GM06990 (cell line): ENCODE measurements around the gene APOD.
"Not testable (repeated sequence)": the region's sequence is repeated elsewhere in the genome, so short reads cannot be mapped to it uniquely, and the experiment has no call there.

Source experiments
- DNase-seq: peaks from one replicate; pipeline ENCODE4 v3.0.0-alpha.2; 2011; ENCODE audit not compliant: insufficient read length; ENCODE audit errors: extremely low read depth
- H3K27me3 ChIP-seq: replicated peaks from 2 replicates; pipeline ENCODE4 v1.6.0; 2011; ENCODE audit warnings: low read length; ENCODE audit not compliant: control insufficient read depth, insufficient read depth
- H3K36me3 ChIP-seq: 2 replicates; pipeline ENCODE4 v1.5.1; 2011; ENCODE audit warnings: low read length; ENCODE audit not compliant: control insufficient read depth, insufficient read depth
- H3K4me3 ChIP-seq: replicated peaks from 2 replicates; pipeline ENCODE4 v1.5.1; 2011; ENCODE audit warnings: low read depth, mild to moderate bottlenecking, control low read depth, low read length
- CTCF ChIP-seq: IDR thresholded peaks from 2 replicates; pipeline ENCODE4 v1.5.1; 2011; ENCODE audit warnings: low read length, control low read depth, mild to moderate bottlenecking, inconsistent platforms; ENCODE audit not compliant: insufficient read depth, poor library complexity, severe bottlenecking

APOD gene

GRCh38 chr3:195623217-195623965, 39.7 kb upstream of the APOD start:
- H3K36me3 ChIP-seq, H3K4me3 ChIP-seq, DNase-seq, H3K27me3 ChIP-seq: not testable (repeated sequence)

DNA sequence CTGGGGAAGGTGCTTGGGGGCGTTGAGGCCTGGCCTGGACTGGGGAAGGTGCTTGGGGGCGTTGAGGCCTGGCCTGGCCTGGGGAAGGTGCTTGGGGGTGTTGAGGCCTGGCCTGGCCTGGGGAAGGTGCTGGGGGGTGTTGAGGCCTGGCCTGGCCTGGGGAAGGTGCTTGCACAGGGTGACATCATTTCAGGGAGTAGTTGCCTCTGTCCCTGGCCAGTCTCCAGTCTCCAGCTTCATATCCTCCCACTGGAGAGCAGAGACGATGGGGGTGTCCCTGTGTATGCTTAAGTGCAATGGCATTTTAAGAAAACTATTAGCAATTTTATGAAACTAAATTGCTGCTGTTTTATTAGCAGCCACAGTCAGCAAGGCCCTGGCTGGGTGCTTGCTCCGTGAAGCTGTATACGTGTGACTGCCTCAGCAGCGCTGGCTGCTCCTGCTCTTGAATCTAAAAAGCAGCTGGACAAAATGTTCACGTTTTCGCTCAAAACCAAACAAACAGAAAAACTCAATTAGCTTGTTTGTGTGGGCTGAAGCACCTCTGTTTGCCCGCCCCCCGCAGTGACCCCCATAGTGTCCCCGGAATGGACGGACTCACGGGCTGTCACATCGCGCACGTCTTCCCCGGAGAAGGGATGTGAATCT, 38.9 kb upstream of the APOD start:
- DNase-seq, H3K27me3 ChIP-seq, H3K4me3 ChIP-seq, H3K36me3 ChIP-seq: not testable (repeated sequence)

GRCh38 chr3:195622012-195622411, 38.3 kb upstream of the APOD start:
- not testable (repeated sequence) for H3K36me3 ChIP-seq, H3K4me3 ChIP-seq, DNase-seq, H3K27me3 ChIP-seq

- H3K27me3 ChIP-seq, H3K4me3 ChIP-seq: not testable (repeated sequence)
These were observed 37.4 kb upstream of the APOD start for GRCh38 chr3:195621095-195621494.

DNA sequence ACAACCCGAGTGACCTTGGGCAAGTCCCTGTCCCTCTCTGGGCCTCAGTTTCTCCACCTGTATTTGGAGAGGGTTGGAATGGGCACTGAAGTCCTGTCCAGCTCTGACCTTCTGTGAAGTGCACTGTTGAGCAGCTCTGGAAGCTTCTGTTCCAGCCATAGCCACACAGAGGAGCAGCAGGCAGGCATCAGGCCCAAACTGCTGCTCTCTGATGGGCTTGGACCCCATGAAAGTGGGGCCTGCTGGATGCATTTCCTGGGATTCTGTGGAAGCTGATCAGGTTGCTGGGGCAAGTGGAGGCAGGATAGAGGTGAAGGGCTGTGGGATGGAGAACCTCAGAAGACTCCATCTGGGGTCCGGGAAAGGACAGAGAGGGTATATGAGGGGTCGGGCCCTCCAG, 36.7 kb upstream of the APOD start:
- H3K4me3 ChIP-seq, H3K27me3 ChIP-seq, DNase-seq, H3K36me3 ChIP-seq: not testable (repeated sequence)

More at GRCh38 chr3:195621095-195621494, 37.4 kb upstream of the APOD start:
- DNase-seq, H3K36me3 ChIP-seq: not testable (repeated sequence)

DNA sequence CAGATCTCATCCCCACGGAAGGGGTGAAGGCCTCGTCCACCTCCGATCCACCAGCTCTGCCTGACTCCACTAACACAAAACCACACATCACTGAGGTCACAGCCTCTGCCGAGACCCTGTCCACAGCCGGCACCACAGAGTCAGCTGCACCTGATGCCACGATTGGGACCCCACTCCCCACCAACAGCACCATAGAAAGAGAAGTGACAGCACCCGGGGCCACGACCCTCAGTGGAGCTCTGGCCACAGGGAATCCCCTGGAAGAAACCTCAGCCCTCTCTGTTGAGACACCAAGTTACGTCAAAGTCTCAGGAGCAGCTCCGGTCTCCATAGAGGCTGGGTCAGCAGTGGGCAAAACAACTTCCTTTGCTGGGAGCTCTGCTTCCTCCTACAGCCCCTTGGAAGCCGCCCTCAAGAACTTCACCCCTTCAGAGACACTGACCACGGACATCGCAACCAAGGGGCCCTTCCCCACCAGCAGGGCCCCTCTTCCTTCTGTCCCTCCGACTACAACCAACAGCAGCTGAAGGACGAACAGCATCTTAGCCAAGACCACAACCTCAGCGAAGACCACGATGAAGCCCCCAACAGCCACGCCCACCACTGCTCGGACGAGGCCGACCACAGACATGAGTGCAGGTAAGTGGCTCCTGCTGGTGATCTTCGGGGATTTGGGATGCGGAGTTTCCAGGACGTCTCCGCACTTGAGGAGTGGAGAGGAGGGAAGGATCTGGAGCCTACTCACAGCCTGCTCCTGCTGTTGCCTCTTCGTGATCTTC, 36.0 kb upstream of the APOD start:
- not testable (repeated sequence) for H3K36me3 ChIP-seq, DNase-seq, H3K27me3 ChIP-seq, H3K4me3 ChIP-seq

DNA sequence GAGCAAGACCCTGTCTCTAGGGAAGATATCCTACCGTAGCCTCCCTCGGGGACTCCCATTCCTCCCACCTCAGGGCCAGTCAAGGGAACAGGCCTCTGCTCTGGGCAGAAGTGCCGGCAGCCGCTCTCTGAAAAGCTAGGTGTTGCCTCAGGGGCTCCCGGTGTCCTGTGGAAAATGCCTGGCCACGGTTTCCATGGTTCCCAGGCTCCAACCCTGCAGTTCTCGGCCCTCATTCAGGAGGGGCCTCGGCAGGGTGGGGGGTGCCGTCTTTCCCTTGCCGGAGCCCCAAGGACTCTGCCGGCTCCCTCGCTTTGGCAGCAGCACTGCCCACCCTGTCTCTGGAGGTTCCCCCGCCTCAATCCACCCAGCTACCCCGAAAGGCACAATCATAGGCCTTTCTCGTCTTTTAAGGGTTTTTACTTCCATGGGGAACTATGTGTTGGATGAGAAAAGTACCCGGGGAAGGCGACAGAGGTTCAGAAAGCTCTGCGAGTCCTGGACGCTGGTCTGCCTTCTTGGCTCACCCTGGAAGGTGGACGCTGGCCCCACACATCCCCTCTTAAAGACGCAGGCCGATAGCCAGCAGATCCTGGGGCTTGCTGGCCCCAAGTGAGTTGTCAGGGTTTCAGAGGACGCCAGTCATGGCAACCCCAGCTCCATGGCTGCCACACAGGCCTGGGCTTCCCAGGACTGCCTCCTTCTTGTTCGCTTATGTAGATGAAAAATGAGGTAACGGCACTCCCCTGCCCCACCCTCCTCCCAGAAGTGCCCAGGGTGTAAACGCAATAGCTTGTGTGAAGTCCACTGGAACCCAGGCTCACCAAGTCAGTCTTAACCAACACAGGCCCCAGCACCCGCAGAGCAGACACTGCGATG, 34.3 kb upstream of the APOD start:
- not testable (repeated sequence) for DNase-seq, H3K27me3 ChIP-seq, H3K36me3 ChIP-seq, H3K4me3 ChIP-seq

- DNase-seq, H3K4me3 ChIP-seq, H3K36me3 ChIP-seq, H3K27me3 ChIP-seq: not testable (repeated sequence)
These were observed 33.4 kb upstream of the APOD start for GRCh38 chr3:195617134-195617533.

DNA sequence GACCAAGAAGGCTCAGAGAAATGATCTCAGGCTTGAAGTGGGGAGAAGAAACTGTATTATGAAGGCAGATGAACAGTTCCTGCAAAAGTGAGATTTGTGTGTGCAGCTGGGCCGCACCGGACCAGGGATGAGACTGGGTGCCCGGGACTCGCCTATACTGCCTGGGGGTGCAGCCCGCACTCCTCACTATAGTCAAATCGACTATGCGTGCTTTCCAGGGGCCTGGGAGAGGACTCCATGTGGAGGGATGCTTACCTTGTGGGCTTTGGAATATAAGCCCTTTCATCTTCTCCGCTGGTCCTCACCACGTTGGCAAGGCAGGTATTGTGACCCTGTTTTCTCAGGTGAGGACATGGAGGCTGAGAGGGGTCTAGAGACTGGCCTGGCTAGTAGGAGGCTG, 32.9 kb upstream of the APOD start:
- H3K4me3 ChIP-seq = no peak overlapping the region
- no peaks in the 10 kb centered on the region for H3K27me3 ChIP-seq
- DNase-seq = no peak
- H3K36me3 ChIP-seq = no peaks in the 10 kb centered on the region
- TF ChIP-seq CTCF = no peak

- not testable (repeated sequence) for H3K4me3 ChIP-seq, DNase-seq, H3K36me3 ChIP-seq, H3K27me3 ChIP-seq
These were observed 32.3 kb upstream of the APOD start for GRCh38 chr3:195615952-195616537.

DNA sequence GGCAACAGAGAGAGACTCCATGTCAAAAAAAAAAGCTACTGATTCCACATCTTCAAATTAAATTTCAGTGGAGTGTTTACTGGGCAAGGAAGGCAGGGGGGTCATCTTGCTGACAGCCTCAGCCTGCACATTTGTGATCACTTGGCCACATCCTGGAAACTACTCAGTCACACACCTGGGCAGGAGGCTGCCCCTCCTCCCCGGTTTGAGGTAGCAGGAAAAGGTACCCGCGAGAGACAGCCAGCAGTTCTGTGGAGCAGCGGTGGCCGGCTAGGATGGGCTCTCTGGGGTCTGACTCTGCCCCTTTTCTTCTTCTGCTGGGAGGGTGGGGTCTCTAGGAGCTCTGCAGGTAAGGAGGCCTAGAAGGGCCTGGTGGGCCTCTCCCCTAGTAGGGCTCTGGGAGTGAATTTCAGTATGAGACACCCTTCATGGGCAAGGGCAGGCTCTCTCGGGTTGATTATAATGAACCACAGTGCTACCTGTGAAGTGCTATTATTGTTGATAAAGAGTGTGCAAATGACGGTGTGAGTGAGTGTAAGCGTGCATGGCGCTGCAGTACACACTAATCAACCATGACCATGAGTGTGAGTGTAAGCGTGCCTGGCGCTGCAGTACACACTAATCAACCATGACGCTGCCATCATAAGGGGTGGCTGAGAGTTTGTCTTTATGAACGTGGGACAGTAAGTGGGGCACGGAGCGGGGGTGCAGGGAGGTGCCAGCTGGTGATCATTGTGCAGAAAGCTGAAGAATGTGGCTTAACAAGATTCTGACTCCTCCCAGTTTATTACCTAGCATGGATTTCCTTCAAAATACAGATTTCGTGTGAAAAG, 31.1 kb upstream of the APOD start:
- not testable (repeated sequence) for H3K27me3 ChIP-seq, H3K36me3 ChIP-seq, H3K4me3 ChIP-seq, DNase-seq
